Pancreas (tissue), 10 donors: Measurements from ENCODE around the gene SBNO1. TPM values are rescaled to one million over a fixed set of nuclear protein-coding genes. Genes with fewer than 3 reads are reported as not detected.

Source experiments
- ATAC-seq, 4 donors: fragments of 200-7000 bp; cut with Tn5 transposase; one replicate each; pipeline versions ENCODE4 v1.8.0 to v1.9.1; 2020; ENCODE audit warnings: mild to moderate bottlenecking in 4 of 4, moderate library complexity in 4 of 4
- DNase-seq, 6 donors: peaks; one replicate each; pipeline ENCODE4 v3.0.0-alpha.2; 2020
- FAIRE-seq: peaks from 2 replicates; lab custom pipeline; 2012; peaks lifted over from hg19 to GRCh38; lab: Jason Lieb, UNC
- H3K27ac ChIP-seq, 4 donors: fragments of 200-600 bp; sonication (generic); 1 replicate in 3 of 4; 2 replicates in 1 of 4; pipeline versions ENCODE4 v1.5.0 to v1.8.0; 2020
- H3K27me3 ChIP-seq, 4 donors: fragments of 200-600 bp; one replicate each; pipeline ENCODE4 v1.8.0; 2021
- H3K36me3 ChIP-seq, 3 donors: fragments of 200-600 bp; sonication (generic) in 1 of 3; one replicate each; pipeline versions ENCODE4 v1.5.0 to v1.8.0; 2020 to 2021
- H3K4me1 ChIP-seq, 3 donors: fragments of 200-600 bp; one replicate each; pipeline ENCODE4 v1.8.0; 2021
- H3K4me3 ChIP-seq, 4 donors: fragments of 200-600 bp; sonication (generic) in 2 of 4; one replicate each; pipeline versions ENCODE4 v1.5.0 to v1.8.0; 2020 to 2021
- H3K9me3 ChIP-seq, 4 donors: fragments of 200-600 bp; one replicate each; pipeline ENCODE4 v1.8.0; 2021
- WGBS, 2 donors: extraction: QIAGEN DNeasy Blood & Tissue Kit; methylation state at CpG; one replicate each; pipeline ENCODE4 v1.1.7; 2013; 5-methylcytosine and 5-hydroxymethylcytosine counted together
- intact Hi-C, 3 donors: fragments of 100-400 bp; cut with DNase I; formaldehyde crosslinking; loops; one replicate each; pipeline versions ENCODE4 v1.11.1 to v1.14.2; 2022
- polyA plus RNA-seq, 2 donors: library from polyadenylated mRNA; stranded (reverse); fragments of 200-250 nt; gene quantifications; one replicate each; pipeline ENCODE4 v1.2.3, GENCODE V29; 2013
- total RNA-seq, 6 donors: library from RNA; stranded (reverse); fragmentation: NEBNext Ultra II Directional in 4 of 6; extraction: Animal tissue kit (Norgen Biotek cat#: 25700) in 4 of 6; gene quantifications; one replicate each; pipeline versions ENCODE4 v1.2.1 to v1.2.4, GENCODE V29; 2021 to 2023
- TF ChIP-seq, protein P1 (sequence below), 4 donors: fragments of 200-600 bp; sonication (generic) in 3 of 4; IDR thresholded peaks; one replicate each; pipeline versions ENCODE4 v1.5.0 to v1.8.0; 2021; ENCODE audit warnings: antibody characterized with exemption in 4 of 4
- donor health status: healthy with polysubstance abuse.
- donor health status: DM: no; HTN: no; CAD: no; lungs with moderate emphysema.
- donor health status: DM: no; HTN: no; CAD: no.
- donor health status: control.
- donor health status: control.
- donor health status: Bipolar disorder and iron deficiency.
- donor health status: DM: yes; HTN: yes; CAD: no.
- donor health status: DM: no; HTN: no; CAD: no.
- donor health status: DM: no; HTN: no; CAD: no.
- donor health status: DM: yes; HTN: yes; CAD: no.

The SBNO1 gene
- total and polyA plus RNA-seq, 8 donors: 2.6 to 16.3 (median 8.8) TPM

DNA sequence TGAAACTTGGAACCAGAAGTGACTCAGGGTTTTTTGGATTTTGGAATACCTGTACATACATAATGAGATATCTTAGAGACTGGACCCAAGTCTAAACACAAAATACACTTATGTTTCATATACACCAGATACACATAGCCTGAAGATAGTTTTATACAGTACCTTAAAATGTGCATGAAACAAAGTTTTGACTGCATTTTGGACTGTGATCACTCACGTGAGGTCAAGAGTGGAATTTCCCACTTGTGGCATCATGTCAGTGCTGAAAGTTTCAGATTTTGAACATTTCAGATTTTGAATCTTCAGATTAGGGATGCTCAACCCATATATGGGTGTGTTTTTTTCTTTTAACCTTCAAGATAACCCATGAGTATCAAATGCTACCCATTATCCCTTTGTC, 6.6 kb downstream of the SBNO1 start:
- intact Hi-C loops: no loop called here

GRCh38 chr12:123356159-123356670, 8.4 kb downstream of the SBNO1 start:
- no peaks in the 10 kb centered on the region for H3K9me3 ChIP-seq
- peaks cover 0 to 8% (median 0%) of the 10 kb centered on the region in 3 donors for H3K4me1 ChIP-seq
- TF ChIP-seq, protein P1, sequence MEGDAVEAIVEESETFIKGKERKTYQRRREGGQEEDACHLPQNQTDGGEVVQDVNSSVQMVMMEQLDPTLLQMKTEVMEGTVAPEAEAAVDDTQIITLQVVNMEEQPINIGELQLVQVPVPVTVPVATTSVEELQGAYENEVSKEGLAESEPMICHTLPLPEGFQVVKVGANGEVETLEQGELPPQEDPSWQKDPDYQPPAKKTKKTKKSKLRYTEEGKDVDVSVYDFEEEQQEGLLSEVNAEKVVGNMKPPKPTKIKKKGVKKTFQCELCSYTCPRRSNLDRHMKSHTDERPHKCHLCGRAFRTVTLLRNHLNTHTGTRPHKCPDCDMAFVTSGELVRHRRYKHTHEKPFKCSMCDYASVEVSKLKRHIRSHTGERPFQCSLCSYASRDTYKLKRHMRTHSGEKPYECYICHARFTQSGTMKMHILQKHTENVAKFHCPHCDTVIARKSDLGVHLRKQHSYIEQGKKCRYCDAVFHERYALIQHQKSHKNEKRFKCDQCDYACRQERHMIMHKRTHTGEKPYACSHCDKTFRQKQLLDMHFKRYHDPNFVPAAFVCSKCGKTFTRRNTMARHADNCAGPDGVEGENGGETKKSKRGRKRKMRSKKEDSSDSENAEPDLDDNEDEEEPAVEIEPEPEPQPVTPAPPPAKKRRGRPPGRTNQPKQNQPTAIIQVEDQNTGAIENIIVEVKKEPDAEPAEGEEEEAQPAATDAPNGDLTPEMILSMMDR (IDR thresholded peaks at IDR 0.05): no peak
- no peaks in the 10 kb centered on the region for H3K27me3 ChIP-seq
- DNase-seq (no peak), FAIRE-seq (no peak), ATAC-seq (no peak)
- no peak overlapping the region for H3K27ac ChIP-seq
- WGBS, 2 donors: 69 to 73% methylated on average over 7 of the region's 7 CpGs
- H3K4me3 ChIP-seq: no peak overlapping the region
- intact Hi-C loops: no loop called here
- H3K36me3 ChIP-seq: no peaks in the 10 kb centered on the region

More for the DNA sequence above, 6.6 kb downstream of the SBNO1 start:
- no peaks in the 10 kb centered on the region for H3K9me3 ChIP-seq
- no peak for DNase-seq
- H3K4me1 ChIP-seq: peaks cover 4 to 13% (median 7%) of the 10 kb centered on the region in 3 donors
- WGBS, 2 donors: 82 to 84% methylated on average over 1 of the region's 1 CpG
- TF ChIP-seq, protein P1 (IDR thresholded peaks at IDR 0.05): no peak
- H3K27ac ChIP-seq: no peak overlapping the region
- no peak for ATAC-seq
- H3K27me3 ChIP-seq: no peaks in the 10 kb centered on the region
- no peaks in the 10 kb centered on the region for H3K36me3 ChIP-seq
- no peak for FAIRE-seq
- H3K4me3 ChIP-seq: no peak overlapping the region

DNA sequence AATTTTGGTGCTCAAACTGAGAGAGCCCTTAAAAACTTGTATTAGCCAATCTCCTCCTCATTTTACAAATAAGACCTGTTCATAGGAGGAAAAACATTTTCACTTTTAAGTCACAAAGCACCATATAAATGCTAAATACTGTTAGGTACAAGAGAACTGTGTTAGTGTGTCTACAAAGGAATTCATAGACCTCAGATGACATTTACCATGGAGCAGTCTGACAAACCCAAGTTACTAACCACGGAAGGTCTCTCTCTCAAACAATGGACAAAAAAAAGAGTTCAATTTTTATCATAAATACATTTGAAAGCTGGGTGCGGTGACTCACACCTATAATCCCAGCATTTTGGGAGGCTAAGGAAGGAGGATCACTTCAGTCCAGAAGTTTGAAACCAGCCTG, 10.0 kb downstream of the SBNO1 start:
- Histone ChIP-seq H3K4me1 (peaks cover 0 to 8% (median 0%) of the 10 kb centered on the region in 3 donors), H3K9me3 (no peaks in the 10 kb centered on the region), H3K4me3 (no peak overlapping the region), H3K27ac (no peak overlapping the region), H3K27me3 (no peaks in the 10 kb centered on the region), H3K36me3 (no peaks in the 10 kb centered on the region)
- TF ChIP-seq, protein P1 (IDR thresholded peaks at IDR 0.05): no peak
- no peak for ATAC-seq
- intact Hi-C loops: no loop called here
- 85 to 90% methylated on average over 2 of the region's 2 CpGs for WGBS, 2 donors
- DNase-seq: no peak
- FAIRE-seq: no peak

GRCh38 chr12:123351349-123351748, 13.3 kb downstream of the SBNO1 start:
- Histone ChIP-seq H3K36me3 (no peaks in the 10 kb centered on the region), H3K4me3 (no peak overlapping the region), H3K27ac (no peak overlapping the region), H3K4me1 (peaks cover 0 to 8% (median 0%) of the 10 kb centered on the region in 3 donors), H3K27me3 (no peaks in the 10 kb centered on the region), H3K9me3 (no peaks in the 10 kb centered on the region)
- ATAC-seq (no peak), DNase-seq (no peak), FAIRE-seq (no peak)
- 98% methylated on average over 2 of the region's 2 CpGs for WGBS, 2 donors
- TF ChIP-seq, protein P1 (IDR thresholded peaks at IDR 0.05): no peak
- intact Hi-C loops: no loop called here

DNA sequence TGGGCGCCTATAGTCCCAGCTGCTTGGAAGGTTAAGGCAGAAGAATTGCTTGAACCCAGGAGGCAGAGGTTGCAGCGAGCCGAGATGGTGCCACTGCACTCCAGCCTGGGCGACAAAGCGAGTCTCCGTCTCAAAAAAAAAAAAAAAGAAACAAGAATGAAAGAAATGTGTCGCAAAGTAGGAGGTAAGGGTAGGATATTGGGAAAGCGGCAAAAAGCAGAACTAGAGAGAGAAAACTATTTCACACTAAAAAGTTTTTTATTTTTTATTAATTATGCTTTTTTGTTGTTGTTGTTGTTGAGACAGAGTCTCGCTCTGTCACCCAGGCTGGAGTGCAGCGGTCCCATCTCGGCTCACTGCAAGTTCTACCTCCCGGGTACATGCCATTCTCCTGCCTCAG, 17.7 kb downstream of the SBNO1 start:
- Histone ChIP-seq H3K27ac (no peak overlapping the region), H3K4me3 (no peak overlapping the region), H3K27me3 (no peaks in the 10 kb centered on the region), H3K36me3 (peaks cover 0 to 21% (median 4%) of the 10 kb centered on the region in 3 donors), H3K4me1 (no peaks in the 10 kb centered on the region), H3K9me3 (no peaks in the 10 kb centered on the region)
- FAIRE-seq: no peak
- intact Hi-C loops: no loop called here
- WGBS, 2 donors: 96 to 98% methylated on average over 12 of the region's 12 CpGs
- no peak for DNase-seq
- ATAC-seq: no peak
- TF ChIP-seq, protein P1 (IDR thresholded peaks at IDR 0.05): no peak
